HG02571 (cell line): ENCODE results near the gene MYO15B.
"Not testable (repeated sequence)": the region's sequence is repeated elsewhere in the genome, so short reads cannot be mapped to it uniquely, and the experiment has no call there.

Experiments
- ATAC-seq: cut with Tn5 transposase; IDR thresholded peaks from one replicate; pipeline ENCODE4 v1.9.1; 2021; ENCODE audit warnings: mild to moderate bottlenecking, moderate library complexity; ENCODE audit not compliant: unreplicated experiment

Gene MYO15B

GRCh38 chr17:75575197-75575596 lies 12.4 kb upstream of the MYO15B start:
- no peak for ATAC-seq

GRCh38 chr17:75575728-75576127 lies 11.9 kb upstream of the MYO15B start:
- ATAC-seq, result no peak

- no peak for ATAC-seq
Measured at GRCh38 chr17:75576661-75577060, 10.9 kb upstream of the MYO15B start.

- ATAC-seq, result not testable (repeated sequence)
Measured at GRCh38 chr17:75581121-75581725, 6.4 kb upstream of the MYO15B start.

GRCh38 chr17:75583197-75583596 lies 4.4 kb upstream of the MYO15B start:
- ATAC-seq, result not testable (repeated sequence)

- ATAC-seq, result no peak
Measured at GRCh38 chr17:75584849-75585175, 2.8 kb upstream of the MYO15B start.

- no peak for ATAC-seq
Measured at GRCh38 chr17:75588596-75589011, 1.0 kb downstream of the MYO15B start.

GRCh38 chr17:75589012-75589918 lies 1.7 kb downstream of the MYO15B start:
- peak; percentile 60 for ATAC-seq

GRCh38 chr17:75589919-75590303 lies 2.3 kb downstream of the MYO15B start:
- ATAC-seq, result no peak

- no peak for ATAC-seq
Measured at GRCh38 chr17:75590314-75590761, 2.7 kb downstream of the MYO15B start.

GRCh38 chr17:75590849-75591721 lies 3.5 kb downstream of the MYO15B start:
- no peak for ATAC-seq

GRCh38 chr17:75591722-75592302 lies 4.2 kb downstream of the MYO15B start:
- ATAC-seq, result no peak

- ATAC-seq, result no peak
Measured at GRCh38 chr17:75592348-75593020, 4.9 kb downstream of the MYO15B start.

GRCh38 chr17:75593430-75593829 lies 5.8 kb downstream of the MYO15B start:
- ATAC-seq, result not testable (repeated sequence)

- ATAC-seq, result no peak
Measured at GRCh38 chr17:75594499-75595283, 7.1 kb downstream of the MYO15B start.

- no peak for ATAC-seq
Measured at GRCh38 chr17:75595284-75595919, 7.8 kb downstream of the MYO15B start.

GRCh38 chr17:75595920-75596313 lies 8.3 kb downstream of the MYO15B start:
- no peak for ATAC-seq

- no peak for ATAC-seq
Measured at GRCh38 chr17:75596320-75597087, 8.9 kb downstream of the MYO15B start.
